ENCODE measurements around the gene NDUFB6.

- TF ChIP-seq POLR2A (IDR thresholded peaks at IDR 0.05) (peak in 1 of 3 donors; percentile 24), CTCF (IDR thresholded peaks at IDR 0.05 in 8 of 11, conservative IDR thresholded peaks at IDR 0.05 in 3 of 11) (peak in 4 of 11 experiments; percentile 12 to 30 (median 25))
Measured at GRCh38 chr9:32550562-32551275, 22.2 kb downstream of the NDUFB6 start.

Data from spleen (tissue), 7 donors.